Hepatocyte (in vitro differentiated cells): ENCODE results near the gene ZFYVE28. TPM values are rescaled to one million over a fixed set of nuclear protein-coding genes. Genes with fewer than 3 reads are reported as not detected.

Experiments
- DNase-seq: peaks from one replicate; pipeline ENCODE4 v3.0.0-alpha.2; 2016; ENCODE audit warnings: low spot score
- H2AFZ ChIP-seq: fragments of 200-600 bp; sonication (generic); 2 replicates; pipeline ENCODE4 v1.6.0; 2016; ENCODE audit warnings: antibody characterized with exemption, mild to moderate bottlenecking
- H3K27ac ChIP-seq: fragments of 200-600 bp; sonication (generic); 2 replicates; pipeline ENCODE4 v1.5.1; 2016; ENCODE audit warnings: mild to moderate bottlenecking
- H3K27me3 ChIP-seq: fragments of 200-600 bp; sonication (generic); 2 replicates; pipeline ENCODE4 v1.6.1; 2016
- H3K36me3 ChIP-seq: fragments of 200-600 bp; sonication (generic); replicated peaks from 2 replicates; pipeline ENCODE4 v1.5.1; 2016; ENCODE audit warnings: low read depth; ENCODE audit not compliant: insufficient read depth
- H3K4me1 ChIP-seq: fragments of 200-600 bp; sonication (generic); 2 replicates; pipeline ENCODE4 v1.5.1; 2016; ENCODE audit warnings: mild to moderate bottlenecking, moderate library complexity; ENCODE audit not compliant: insufficient read depth
- H3K4me2 ChIP-seq: fragments of 200-600 bp; sonication (generic); 2 replicates; pipeline ENCODE4 v1.6.0; 2016
- H3K4me3 ChIP-seq: fragments of 200-600 bp; sonication (generic); 2 replicates; pipeline ENCODE4 v1.5.1; 2016; ENCODE audit warnings: mild to moderate bottlenecking
- H3K79me2 ChIP-seq: fragments of 200-600 bp; sonication (generic); 2 replicates; pipeline ENCODE4 v1.6.0; 2017; ENCODE audit warnings: mild to moderate bottlenecking
- H3K9me2 ChIP-seq: fragments of 200-600 bp; sonication (generic); replicated peaks from 2 replicates; pipeline ENCODE4 v1.6.0; 2017; ENCODE audit warnings: mild to moderate bottlenecking; ENCODE audit not compliant: insufficient read depth
- H3K9me3 ChIP-seq: fragments of 200-600 bp; sonication (generic); 2 replicates; pipeline ENCODE4 v1.5.1; 2016; ENCODE audit warnings: low read depth, mild to moderate bottlenecking
- H4K20me1 ChIP-seq: fragments of 200-600 bp; sonication (generic); 2 replicates; pipeline ENCODE4 v1.6.0; 2016; ENCODE audit warnings: mild to moderate bottlenecking; ENCODE audit not compliant: insufficient read depth, poor library complexity, severe bottlenecking
- CTCF ChIP-seq: fragments of 200-600 bp; sonication (generic); IDR thresholded peaks from 2 replicates; pipeline ENCODE4 v1.5.1; 2016; ENCODE audit warnings: antibody characterized with exemption, mild to moderate bottlenecking; ENCODE audit not compliant: poor library complexity
- EZH2 ChIP-seq: fragments of 200-600 bp; sonication (generic); IDR thresholded peaks from 2 replicates; pipeline ENCODE4 v1.6.1; 2016; ENCODE audit warnings: antibody characterized with exemption, mild to moderate bottlenecking, borderline replicate concordance
- EZH2phosphoT487 ChIP-seq: fragments of 200-600 bp; sonication (generic); IDR thresholded peaks from one replicate; pipeline ENCODE4 v1.6.1; 2018; ENCODE audit warnings: antibody characterized with exemption, mild to moderate bottlenecking, low read depth, moderate library complexity; ENCODE audit not compliant: unreplicated experiment, severe bottlenecking
- WGBS: methylation state at CpG from one replicate; pipeline ENCODE4 v1.1.6; 2016; ENCODE audit warnings: low lambda C conversion rate; ENCODE audit errors: missing lambda C conversion rate; 5-methylcytosine and 5-hydroxymethylcytosine counted together
- polyA plus RNA-seq: library from polyadenylated mRNA; unstranded; fragments of >200 nt; fragmentation: Nextera tagmentation; extraction: Ambion mirVana; gene quantifications from 2 replicates; pipeline ENCODE4 v1.2.1, GENCODE V29; 2016
- total RNA-seq: library from RNA; depleted of rRNA; stranded (reverse); fragments of >200 nt; gene quantifications from 2 replicates; pipeline ENCODE4 v1.2.3, GENCODE V29; 2014

ZFYVE28 gene
- total and polyA plus RNA-seq, 2 experiments from 2014 or later, result 2.2 to 3.4 TPM

DNA sequence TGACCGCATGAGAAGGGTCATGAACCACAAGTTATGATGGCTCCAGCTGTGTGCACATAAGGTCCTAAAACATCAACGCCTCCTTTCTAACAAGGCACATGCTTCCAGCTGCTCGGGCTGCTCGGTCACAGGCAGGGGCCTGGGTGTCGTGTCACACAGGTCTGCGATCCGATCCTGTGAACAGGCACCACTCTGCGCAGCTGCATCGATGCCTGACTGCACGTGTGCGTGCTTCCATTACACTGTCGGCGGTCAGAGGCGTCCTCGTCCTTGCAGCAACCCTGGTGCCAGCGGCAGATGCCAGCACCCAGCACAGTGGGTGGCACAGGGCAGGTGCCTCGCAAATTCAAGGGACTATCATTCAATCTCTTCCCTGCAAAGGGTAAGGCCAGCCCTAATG lies 23.9 kb downstream of the ZFYVE28 start:
- H3K4me3 ChIP-seq, result no peak overlapping the region
- H4K20me1 ChIP-seq, result no peaks in the 10 kb centered on the region
- no peaks in the 10 kb centered on the region for H3K27me3 ChIP-seq
- no peak overlapping the region for H3K27ac ChIP-seq
- H3K36me3 ChIP-seq, result no peaks in the 10 kb centered on the region
- DNase-seq, result no peak
- H3K4me1 ChIP-seq, result peaks cover 10% of the 10 kb centered on the region
- WGBS, result 96% methylated on average over 17 of the region's 17 CpGs
- no peak overlapping the region for H2AFZ ChIP-seq
- no peaks in the 10 kb centered on the region for H3K79me2 ChIP-seq
- H3K9me2 ChIP-seq, result no peaks in the 10 kb centered on the region
- no peak overlapping the region for H3K4me2 ChIP-seq
- TF ChIP-seq CTCF, result no peak
- no peak for TF ChIP-seq EZH2phosphoT487
- TF ChIP-seq EZH2, result no peak
- no peaks in the 10 kb centered on the region for H3K9me3 ChIP-seq

GRCh38 chr4:2393353-2394270 lies 24.8 kb downstream of the ZFYVE28 start:
- WGBS, result 25% methylated on average over 28 of the region's 28 CpGs
- DNase-seq, result peak; percentile 69
- TF ChIP-seq CTCF, result no peak
- no peak for TF ChIP-seq EZH2phosphoT487
- TF ChIP-seq EZH2, result no peak
- Histone ChIP-seq H3K27ac (peak overlapping the region; percentile 27), H3K36me3 (no peaks in the 10 kb centered on the region), H3K4me1 (peaks cover 10% of the 10 kb centered on the region), H2AFZ (peak overlapping the region; percentile 38), H3K79me2 (no peaks in the 10 kb centered on the region), H3K9me3 (no peaks in the 10 kb centered on the region), H3K4me3 (no peak overlapping the region), H3K9me2 (no peaks in the 10 kb centered on the region), H4K20me1 (no peaks in the 10 kb centered on the region), H3K4me2 (peak overlapping the region; percentile 68), H3K27me3 (no peaks in the 10 kb centered on the region)

DNA sequence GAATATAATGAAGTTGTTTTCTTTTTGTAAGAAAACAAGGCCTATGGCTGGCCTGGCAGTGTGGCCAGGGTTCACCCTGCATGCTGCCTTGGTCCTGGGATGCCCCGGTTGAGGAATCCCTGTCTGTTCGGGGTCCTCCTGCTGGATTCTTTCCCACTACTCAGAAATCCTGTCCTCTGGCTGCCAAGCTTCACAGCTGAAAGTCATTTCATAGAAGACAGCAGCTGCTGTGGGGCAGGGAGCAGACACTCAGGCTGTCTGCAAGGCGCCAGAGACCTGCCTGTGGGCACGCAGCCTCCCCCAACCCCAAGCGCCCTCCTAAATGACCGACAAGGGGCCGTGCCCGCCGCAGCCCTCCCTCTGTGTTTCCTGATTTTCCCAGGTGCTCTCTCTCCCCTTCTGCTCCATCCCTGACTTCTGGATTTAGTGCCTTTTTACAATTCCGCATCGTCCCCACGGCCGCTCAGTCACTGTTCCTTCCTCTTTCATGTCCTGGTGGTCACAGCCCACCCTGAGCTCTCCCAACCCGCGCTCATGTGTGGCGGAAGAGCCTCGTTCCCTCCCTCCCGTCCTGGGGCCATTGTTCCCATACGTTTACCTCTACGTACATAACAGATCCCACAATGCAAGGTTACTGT lies 27.5 kb downstream of the ZFYVE28 start:
- H3K4me3 ChIP-seq, result no peak overlapping the region
- H3K4me1 ChIP-seq, result peaks cover 10% of the 10 kb centered on the region
- WGBS, result 50% methylated on average over 20 of the region's 20 CpGs
- H3K79me2 ChIP-seq, result no peaks in the 10 kb centered on the region
- no peaks in the 10 kb centered on the region for H3K27me3 ChIP-seq
- H4K20me1 ChIP-seq, result no peaks in the 10 kb centered on the region
- H2AFZ ChIP-seq, result no peak overlapping the region
- DNase-seq, result no peak
- H3K9me3 ChIP-seq, result no peaks in the 10 kb centered on the region
- H3K36me3 ChIP-seq, result no peaks in the 10 kb centered on the region
- no peak overlapping the region for H3K27ac ChIP-seq
- H3K4me2 ChIP-seq, result peak overlapping the region; percentile 57
- TF ChIP-seq EZH2phosphoT487, result no peak
- TF ChIP-seq EZH2, result no peak
- H3K9me2 ChIP-seq, result no peaks in the 10 kb centered on the region

- TF ChIP-seq EZH2phosphoT487 (no peak), EZH2 (no peak), CTCF (no peak)
- Histone ChIP-seq H3K4me1 (peaks cover 10% of the 10 kb centered on the region), H3K9me2 (no peaks in the 10 kb centered on the region), H3K27ac (no peak overlapping the region), H3K4me3 (no peak overlapping the region), H3K27me3 (no peaks in the 10 kb centered on the region), H3K9me3 (no peaks in the 10 kb centered on the region), H4K20me1 (no peaks in the 10 kb centered on the region), H2AFZ (no peak overlapping the region), H3K36me3 (no peaks in the 10 kb centered on the region), H3K4me2 (no peak overlapping the region), H3K79me2 (no peaks in the 10 kb centered on the region)
- 65% methylated on average over 9 of the region's 9 CpGs for WGBS
- no peak for DNase-seq
Measured at GRCh38 chr4:2390146-2390545, 28.3 kb downstream of the ZFYVE28 start.
